ENCODE results near the gene L3MBTL4.

Gene L3MBTL4

DNA sequence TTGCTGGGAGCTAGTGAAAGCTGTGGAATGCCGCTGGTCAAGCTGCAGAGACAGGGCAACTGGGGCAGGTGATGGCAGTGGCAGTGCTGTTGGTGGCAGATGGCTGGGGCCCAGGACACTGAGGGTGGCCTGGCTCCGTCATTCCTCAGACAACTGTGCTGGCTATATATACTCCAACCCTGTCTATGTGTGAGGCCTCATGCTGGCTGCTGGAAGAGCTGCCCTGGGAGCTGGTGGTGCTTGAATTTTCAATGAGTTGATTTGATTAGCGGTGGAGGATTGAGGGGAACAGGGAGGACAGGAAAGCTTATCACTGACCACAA lies 452.9 kb downstream of the L3MBTL4 start:
- no peak for DNase-seq (ENCODE audit: low spot score)

DNA sequence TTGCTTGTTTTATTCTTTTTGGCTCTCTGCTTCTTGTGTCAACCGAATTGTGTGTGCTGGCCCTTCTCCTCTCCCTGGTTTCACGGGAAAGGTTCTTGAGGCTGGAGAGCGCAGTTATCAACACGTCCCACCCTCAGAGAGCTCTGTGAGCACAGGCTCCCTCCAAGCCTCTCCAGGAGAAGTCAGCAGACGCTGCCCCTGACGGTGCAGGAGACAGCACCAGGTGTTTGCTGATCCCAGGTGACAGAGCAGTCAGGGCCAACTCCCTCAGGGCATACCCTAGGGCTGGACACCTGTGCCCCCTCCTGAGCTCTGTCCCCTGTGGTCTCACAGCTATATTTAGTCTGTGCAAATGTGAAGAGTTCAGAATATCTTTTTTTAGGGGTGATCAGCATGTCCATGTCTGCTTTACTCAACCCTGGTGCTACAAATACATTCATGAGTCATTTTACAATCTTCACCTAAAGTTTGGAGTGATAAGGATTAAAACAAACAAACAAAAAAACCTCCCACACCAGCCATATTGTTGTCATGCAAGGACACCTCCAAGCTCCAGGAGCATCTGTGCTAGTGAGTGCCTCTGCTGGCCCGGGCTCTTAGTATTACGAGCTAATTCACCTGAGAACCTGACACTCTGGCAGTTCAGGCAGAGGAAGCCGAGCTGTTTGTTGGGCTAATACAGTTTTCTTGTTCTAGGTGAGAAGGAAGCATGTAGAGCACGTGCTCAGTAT lies 453.4 kb downstream of the L3MBTL4 start:
- DNase-seq (ENCODE audit: low spot score): no peak

DNA sequence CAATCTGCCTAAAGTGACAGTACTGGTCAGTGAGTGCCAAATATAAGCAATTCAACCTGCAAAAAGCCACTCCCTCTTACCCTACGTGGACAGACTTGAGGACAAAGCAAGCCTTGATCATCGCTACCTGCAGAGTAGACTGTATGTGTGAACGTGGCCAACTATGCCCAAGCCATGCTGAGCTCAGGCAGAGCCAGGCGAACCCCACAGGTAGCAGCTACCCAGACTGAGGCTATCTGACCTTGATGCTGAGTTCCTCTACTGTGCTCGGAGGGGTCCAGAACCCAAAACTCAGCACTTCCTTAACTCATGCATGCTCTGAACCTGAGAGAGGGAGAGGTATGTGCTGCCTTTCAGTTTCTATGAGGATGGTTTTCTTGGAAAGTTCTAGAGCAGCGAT lies 455.9 kb downstream of the L3MBTL4 start:
- DNase-seq (ENCODE audit: low spot score): no peak

DNA sequence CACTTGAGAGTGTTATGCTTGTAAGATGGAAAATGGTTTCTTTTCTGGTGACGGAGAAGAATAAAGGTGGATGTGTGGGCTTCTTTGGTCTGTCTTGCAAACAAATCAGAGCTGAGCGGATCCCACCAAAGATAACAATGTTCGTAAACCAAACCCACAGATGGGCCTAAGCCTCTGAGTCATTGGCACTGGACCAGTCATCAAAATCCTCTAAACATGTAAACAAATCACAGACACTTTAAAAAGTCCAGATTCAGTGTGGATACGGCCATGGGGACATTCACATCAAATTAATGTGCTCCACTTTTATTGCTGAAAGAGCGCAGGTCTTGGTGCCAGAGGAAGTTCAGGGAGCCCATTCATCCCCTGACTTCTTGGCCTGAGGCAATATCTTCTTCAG lies 458.9 kb downstream of the L3MBTL4 start:
- no peak for DNase-seq (ENCODE audit: low spot score)

DNA sequence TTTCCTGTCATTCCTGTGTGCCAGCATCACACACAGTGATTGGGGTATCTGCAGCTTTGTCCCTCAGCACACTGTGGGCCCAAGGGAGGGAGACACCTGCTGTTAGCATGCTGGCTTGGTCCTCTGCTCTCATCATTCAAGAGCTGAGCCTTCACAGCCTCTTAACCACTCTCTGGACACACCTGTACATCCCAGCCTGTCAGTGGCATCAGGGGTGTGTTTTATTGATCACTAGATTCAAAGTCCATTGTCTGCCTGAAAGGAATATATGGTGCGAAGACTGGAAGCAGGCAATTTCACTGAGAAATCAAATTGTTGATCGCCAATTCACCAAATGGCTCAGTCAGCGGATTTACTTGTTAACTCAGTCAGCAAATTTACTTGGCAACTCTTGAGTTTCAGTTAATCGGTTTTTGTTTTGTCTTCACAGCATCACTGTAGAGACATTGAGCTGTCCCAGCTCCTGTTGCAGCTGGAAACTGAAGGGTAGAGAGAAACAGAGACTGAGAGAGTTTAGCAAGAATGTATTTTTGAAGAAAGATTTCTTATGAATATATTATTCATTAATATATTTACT lies 463.1 kb downstream of the L3MBTL4 start:
- DNase-seq (ENCODE audit: low spot score): no peak

DNA sequence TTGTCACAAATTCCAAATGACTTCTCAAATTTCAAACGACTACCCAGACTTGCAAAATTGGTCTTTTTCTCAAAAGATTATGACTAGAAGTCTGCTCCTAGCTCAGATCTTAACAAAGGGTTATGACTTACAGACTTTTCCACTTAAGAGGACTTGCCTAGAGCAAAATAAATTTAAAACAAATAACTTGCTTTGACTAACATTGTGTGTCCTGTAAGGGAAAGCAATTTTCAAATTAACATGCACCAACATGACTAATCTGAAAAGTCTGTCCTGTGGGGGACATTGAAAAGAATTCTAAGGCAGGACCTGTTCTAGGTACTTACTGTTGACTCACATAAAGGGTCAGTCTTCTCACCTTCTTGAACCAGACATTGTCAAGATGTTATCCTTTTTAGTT lies 465.9 kb downstream of the L3MBTL4 start:
- no peak for DNase-seq (ENCODE audit: low spot score)

DNA sequence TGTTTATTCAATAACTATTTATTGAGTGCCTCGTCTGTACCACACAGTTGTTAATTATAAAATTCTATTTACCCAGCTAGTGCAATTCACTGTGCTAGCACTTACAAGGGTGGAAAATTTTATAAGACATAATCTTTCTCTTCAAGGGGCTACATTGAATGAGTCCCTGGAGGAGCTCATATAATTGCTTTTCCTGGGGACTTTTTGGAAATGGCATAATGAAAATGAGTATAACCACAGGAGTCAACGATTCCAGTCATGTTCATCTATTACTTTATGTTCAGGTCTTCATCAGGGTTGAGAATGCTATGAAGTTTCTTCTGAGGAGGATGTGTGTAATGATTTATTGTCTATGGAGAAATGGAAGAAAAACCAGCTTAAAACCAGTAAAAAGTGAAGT lies 466.5 kb downstream of the L3MBTL4 start:
- DNase-seq (ENCODE audit: low spot score): no peak

DNA sequence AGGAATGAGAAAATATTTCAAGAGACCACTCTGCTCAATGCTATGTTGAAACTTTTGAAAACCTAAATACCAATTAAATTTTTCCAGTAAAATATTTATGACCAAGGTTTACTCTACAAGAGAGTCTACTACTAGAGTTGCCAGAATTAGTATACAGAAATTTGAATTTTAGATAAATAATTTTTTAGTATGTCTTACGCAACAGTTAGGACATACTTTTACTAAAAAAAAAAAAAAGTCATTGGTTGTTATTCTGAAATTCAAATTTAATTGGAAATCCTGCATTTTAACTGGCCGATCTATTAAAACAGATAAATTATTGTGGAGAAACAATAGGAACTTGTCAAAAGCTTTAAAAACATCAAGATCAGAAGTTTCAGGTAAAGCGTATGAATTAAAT lies 470.3 kb downstream of the L3MBTL4 start:
- no peak for DNase-seq (ENCODE audit: low spot score)

DNA sequence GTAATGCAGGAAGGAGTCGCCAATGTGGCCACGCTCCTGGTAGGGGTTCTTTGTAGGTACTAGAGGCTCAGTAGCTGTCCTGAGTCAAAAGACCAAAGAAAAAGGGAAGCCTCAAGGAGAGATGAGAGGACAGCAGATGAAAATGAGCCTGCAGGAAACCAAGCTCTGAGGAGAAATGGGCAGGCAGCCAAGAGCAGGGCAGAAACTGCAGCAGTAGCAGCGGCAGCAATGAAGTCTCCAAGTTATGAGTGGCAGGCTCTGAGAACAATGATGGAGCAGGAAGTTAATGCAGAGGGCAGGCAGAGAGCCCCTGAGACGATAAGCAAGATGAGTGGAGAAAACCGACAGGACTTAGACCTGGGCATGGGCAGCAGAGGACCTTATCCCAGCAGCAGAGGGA lies 471.2 kb downstream of the L3MBTL4 start:
- no peak for DNase-seq (ENCODE audit: low spot score)

DNA sequence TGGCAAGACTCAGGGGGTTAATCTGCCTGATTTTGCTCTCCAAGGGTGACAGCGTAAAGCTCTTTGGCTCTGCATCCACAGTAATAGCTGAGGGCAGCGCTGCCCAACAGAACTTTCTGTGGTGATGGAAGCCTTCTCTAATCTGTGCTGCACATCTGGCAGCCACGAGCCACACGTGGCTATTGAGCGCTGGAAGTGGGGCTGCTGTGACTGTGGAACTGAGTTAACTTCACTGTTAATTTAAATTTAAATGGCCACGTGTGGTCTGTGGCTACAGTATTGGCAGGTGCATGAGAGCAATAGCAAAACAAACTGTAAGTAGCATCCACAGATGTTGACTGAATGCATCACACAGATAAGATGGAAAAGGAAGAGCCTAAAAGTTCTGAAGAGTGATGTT lies 472.1 kb downstream of the L3MBTL4 start:
- DNase-seq (ENCODE audit: low spot score): no peak

DNA sequence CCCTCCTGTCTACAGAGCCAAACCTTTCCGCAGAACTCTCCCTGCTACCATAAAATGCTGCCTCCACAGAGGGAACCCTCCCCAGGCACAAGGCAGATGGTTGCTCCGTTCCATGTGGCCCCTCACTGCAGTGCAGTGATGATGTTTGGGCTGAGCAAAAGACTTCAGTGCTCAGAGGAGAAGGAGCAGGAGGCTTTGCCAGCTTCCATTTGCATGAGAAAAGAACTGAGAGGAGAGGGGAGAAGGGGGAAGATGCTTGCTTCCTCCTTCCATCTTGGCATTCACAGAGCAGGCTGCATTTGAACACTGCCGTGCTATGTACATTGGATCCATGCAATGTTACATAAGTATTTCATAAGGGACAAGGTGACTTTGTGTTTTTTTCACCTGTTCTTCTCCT lies 472.8 kb downstream of the L3MBTL4 start:
- no peak for DNase-seq (ENCODE audit: low spot score)

DNA sequence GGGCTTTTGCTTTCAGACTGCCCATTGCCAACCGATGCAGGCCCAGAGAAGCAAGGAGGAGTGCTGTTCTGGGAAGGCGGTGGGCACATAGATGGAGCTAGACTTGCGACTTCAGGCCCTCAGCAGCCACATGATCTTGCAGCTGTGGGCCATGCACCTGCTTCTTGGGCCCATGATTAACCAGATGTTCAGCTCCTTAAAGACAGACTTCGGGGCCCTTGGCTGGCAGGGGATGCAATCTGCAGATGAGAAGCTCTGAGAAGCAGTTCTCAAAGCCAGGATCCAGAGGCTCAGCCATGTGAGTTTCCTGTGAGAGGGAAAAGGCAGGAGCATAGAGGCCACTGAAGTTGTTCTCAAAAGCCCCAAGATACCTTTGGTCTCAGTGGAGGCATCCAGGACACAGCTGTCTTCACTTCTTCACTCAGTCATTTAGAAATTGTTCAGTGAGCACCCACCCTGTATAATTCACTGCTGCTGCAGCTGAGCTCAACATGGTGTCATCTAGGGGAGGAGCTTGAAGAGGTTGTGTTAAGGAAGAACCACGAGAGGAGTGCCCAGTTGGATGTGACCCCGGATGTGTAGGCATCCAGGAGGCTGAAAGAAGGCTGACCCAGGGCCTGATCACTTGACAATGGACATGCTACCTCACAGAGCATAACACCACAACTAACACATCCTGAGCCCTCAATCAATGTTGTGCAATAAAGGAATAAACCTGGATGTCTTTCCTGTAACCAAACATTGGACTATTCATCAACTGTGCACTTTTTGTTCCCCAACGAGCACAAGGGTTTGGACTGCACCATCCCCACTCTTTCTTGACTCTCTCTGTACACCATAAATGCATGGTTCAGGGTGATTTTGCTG lies 474.7 kb downstream of the L3MBTL4 start:
- DNase-seq (ENCODE audit: low spot score): no peak

DNA sequence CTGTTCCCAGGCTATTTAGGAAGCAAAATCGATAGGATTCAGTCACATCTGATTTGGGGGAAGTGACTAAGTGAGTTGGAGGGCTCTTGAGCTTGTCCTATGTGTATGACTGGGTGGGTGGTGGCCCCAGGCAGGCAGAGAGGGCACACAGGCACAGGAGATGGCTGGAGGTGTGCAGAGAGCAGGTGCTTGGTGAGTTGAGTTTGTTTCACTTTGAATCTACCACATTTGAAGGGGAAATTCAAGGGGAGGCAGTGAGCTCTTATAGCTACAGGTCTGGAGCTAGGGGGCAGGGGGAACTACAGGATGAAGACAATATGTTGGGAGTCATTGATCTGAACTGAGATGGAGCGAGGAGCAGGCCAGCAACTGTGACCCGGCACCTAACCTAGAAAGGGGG lies 476.9 kb downstream of the L3MBTL4 start:
- DNase-seq (ENCODE audit: low spot score): no peak

DNA sequence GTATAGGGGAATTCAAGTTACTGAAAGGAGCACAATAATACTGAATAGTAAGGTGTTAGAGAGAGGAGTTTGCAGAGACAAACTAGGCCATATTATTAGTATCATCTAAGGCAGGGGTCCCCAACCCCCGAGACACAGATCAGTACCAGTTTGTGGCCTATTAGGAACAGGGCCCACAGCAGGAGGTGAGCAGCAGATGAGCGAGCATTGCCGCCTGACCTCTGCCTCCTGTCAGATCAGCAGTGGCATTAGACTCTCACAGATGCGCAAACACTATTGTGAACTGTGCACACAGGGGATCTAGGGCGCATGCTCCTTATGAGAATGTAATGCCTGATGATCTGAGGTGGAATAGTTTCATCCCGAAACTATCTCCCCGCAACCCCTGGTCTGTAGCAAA lies 477.6 kb downstream of the L3MBTL4 start:
- DNase-seq (ENCODE audit: low spot score): no peak

DNA sequence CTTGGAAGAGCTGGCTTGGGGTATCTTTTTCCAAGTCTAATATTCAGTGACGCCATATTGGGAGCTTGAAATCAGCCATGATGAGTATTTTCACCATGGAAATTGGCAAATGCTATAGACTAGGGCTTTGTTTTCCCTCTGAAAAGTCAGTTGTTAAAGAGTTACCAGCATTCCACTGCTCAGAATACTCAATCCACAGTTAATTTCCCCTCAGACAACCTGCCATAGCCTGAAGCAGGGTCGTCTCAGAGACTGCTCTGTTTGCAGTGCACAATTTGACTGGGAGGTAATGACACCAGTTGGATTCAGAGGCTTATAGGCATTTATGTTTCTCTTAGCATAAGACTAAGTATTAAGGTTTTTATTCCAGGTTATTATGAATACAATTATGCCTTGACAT lies 483.9 kb downstream of the L3MBTL4 start:
- DNase-seq (ENCODE audit: low spot score): no peak

DNA sequence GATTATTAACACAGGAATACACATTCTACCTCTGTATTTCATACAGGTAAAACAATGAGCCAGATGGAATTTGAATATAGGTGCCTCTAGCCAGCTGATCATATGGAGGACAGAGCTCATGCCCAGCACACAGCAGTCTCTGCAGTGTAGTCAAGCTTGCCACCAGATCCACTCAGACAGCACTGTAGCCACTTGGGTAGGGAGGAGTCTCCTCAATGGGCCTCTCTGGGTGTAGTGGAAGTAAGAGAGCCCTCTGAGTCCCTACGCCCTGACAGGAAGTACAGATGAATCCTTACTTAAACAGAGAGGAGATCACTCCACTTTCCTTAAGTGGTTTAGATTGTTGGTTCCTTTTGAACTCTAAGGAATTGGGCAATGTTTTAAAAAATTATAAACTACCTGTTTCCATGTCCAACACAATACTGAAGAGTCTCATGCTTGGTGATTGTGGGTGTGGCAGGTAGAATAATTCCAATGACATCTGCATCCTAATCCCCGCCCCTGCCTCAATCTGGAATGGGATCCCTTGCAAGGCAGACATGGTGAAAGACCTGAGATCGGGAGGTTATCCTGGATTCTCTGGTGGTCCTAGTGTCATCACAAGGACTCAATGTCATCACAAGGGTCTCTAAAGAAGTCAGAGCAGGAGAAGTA lies 496.4 kb downstream of the L3MBTL4 start:
- DNase-seq (ENCODE audit: low spot score): no peak

DNA sequence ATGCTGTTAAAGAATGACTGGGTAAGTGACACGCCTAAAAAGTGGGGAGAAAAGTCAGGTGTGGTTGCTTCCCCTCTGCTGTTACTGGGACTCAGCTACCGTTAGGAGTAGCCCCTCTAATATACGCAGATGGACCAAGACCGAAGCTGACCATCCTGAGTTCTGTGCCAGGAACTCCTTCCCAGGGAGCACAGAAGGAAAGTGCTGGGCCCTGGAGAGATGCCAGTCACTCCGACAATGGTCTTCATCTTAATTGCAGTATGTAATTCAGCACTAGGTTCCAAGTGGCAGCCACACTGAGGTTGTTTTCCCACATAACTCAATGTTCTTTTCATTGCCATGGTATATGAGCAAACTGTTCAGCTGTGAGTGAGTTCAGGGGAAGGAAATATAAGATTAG lies 499.8 kb downstream of the L3MBTL4 start:
- DNase-seq (ENCODE audit: low spot score): no peak

DNA sequence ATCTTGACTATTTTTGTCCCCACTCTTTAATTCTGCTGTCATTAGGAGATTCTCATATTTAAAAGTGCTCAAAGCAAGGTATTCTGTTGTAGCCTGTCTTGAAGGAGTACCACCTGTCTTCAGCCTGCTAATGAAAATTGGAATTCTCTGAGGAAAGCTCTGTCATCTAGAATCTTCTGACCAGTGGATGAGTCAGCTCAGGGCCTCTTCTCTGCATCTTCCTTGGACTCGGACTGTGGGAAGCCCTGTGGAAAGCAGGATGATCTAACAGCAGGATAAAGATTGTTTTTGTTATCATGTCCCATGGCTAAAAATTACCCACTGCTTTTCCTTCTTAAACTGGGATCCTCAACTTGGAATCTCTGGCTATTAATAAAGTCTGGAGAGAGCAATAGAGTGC lies 500.7 kb downstream of the L3MBTL4 start:
- DNase-seq (ENCODE audit: low spot score): no peak

DNA sequence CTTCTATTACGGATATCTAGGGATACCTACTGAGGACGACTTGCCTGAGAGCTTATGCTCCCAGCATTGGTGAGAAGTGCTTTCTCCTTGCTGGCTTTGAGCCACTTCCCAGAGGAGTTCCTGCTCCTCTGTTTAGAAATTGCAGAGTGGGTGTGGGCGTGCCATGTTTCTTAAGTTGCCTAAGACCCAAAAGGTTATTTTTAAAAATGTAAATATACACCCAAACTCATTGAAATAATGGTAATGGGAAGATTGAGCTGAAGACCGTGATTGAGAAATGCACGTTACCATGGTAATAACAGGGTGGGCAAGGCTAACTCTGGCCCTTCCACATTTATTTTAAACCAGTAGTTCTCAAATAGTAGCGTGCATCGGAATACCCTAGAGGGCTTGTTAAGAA lies 502.1 kb downstream of the L3MBTL4 start:
- no peak for DNase-seq (ENCODE audit: low spot score)

DNA sequence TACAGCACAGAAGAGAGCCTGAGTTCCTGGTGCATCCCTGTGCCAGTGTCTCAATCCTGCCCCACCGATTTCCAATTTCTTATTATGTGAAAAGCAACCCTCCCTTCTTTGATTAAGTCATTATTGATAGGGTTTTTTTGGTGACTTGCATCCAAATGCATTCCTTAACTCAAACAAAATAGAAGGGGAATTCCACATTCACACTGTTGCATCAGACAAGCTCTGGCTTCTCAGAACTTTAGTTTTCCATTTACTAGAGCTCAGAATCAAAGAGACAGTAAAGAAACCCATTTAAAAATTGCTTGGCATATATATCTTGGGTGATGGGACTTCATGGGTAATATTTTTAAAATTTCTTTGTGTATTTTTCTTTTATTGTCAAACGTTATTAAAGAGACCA lies 505.6 kb downstream of the L3MBTL4 start:
- no peak for DNase-seq (ENCODE audit: low spot score)
